GM21619 (cell line): ENCODE measurements around the gene SLC35C1.
"Not testable (repeated sequence)": the region's sequence is repeated elsewhere in the genome, so short reads cannot be mapped to it uniquely, and the experiment has no call there.

Experiments
- ATAC-seq: cut with Tn5 transposase; IDR thresholded peaks from one replicate; pipeline ENCODE4 v1.9.1; 2021; ENCODE audit not compliant: unreplicated experiment

Gene SLC35C1

GRCh38 chr11:45786272-45786671, 18.7 kb upstream of the SLC35C1 start:
- ATAC-seq: no peak

- ATAC-seq: no peak
Observed at GRCh38 chr11:45788887-45789286, 16.1 kb upstream of the SLC35C1 start.

DNA sequence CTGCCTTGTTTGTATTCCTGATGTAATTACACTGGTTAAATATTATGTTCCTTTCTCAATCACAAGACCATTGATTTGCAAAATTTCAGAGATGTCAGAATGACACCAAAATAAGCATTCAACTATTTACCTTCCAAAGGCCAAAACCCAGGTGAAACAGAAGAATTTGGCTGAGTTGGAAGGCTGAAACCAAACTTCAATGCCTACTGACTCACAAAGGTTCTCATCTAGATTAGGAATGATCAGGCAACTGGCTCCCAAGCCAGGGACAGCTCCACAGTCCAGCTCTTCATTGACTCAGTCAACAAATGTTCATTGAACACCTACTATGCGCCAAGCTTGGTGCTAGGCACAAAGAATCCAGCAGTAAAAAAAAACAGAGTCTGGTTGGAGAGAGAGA, 13.4 kb upstream of the SLC35C1 start:
- no peak for ATAC-seq

DNA sequence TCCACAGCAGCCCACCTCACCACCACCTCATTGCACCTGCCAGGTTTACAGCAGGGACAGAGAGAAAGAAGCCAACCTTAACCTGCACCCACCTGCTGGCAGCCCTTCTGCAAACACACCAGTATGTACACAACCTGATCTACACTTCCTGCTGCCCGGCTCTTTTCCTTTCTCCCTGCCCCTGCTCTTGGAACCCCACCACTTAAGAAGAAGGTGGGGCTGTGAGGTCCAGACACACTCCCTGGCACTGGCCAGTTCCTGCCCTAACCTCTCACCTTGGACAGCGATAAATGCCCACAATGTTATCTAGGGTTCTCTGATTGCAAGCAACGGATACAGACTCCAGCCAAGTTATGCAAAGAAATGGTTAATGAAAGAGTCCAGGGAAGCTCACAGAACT, 10.8 kb upstream of the SLC35C1 start:
- no peak for ATAC-seq

DNA sequence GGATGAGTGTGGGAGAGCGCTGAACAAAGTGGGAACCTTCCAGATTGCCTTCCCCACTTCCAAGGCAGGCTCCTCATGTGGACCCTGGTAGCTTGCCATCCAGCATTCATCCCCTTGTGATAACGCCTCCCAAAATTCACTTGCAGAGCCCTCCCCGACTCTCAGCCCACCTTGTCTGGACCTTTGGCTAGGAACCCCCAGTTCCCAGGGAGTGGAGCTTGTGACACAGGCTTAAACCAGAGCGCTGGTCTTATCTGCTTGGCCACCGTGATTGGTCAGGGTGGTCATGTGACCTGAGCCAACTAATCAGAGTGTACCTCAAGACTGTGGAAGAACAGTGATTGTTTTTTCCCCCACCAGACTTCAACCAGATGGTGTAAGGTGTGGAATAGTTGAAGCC, 9.6 kb upstream of the SLC35C1 start:
- no peak for ATAC-seq

GRCh38 chr11:45796461-45796861, 8.5 kb upstream of the SLC35C1 start:
- no peak for ATAC-seq

- no peak for ATAC-seq
Observed at GRCh38 chr11:45798793-45799441, 6.0 kb upstream of the SLC35C1 start.

DNA sequence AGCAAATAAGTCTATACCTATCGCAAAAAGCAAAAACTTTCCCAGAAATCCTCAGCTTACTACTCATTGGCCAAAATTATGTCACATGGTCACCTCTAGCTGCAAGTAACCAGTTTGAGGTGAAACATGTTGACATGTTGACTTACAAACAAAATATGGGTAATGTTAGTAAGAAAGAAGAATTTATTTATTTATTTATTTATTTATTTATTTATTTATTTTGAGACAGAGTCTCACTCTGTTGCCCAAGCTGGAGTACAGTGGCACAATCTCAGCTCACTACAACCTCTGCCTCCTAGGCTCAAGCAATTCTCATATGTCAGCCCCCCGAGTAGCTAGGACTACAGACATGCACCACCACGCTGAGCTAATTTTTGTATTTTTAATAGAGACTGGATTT, 5.4 kb upstream of the SLC35C1 start:
- no peak for ATAC-seq

DNA sequence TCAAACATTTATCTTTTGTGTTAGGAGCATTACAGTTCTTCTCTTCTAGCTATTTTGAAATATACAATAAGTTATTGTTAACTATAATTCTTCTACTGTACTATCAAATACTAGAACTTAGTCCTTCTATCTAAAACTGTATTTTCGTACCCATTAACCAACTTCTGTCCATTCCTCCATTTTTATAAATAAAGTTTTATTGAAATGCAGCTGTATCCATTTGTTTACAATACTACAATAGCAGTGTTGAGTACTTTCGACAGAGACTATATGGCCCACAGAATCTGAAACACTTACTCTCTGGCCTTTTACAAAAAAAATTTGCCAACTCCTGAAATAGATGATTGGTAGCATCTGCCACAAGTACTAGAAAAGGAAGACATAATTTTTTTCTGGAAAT, 4.7 kb upstream of the SLC35C1 start:
- no peak for ATAC-seq

- ATAC-seq: no peak
Observed at GRCh38 chr11:45801723-45802315, 3.1 kb upstream of the SLC35C1 start.

GRCh38 chr11:45802531-45803317, 2.2 kb upstream of the SLC35C1 start:
- no peak for ATAC-seq

GRCh38 chr11:45803971-45804760, 783 bp upstream of the SLC35C1 start:
- peak; percentile 28 for ATAC-seq

GRCh38 chr11:45805305-45806071, 539 bp downstream of the SLC35C1 start:
- ATAC-seq: peak; percentile 20

DNA sequence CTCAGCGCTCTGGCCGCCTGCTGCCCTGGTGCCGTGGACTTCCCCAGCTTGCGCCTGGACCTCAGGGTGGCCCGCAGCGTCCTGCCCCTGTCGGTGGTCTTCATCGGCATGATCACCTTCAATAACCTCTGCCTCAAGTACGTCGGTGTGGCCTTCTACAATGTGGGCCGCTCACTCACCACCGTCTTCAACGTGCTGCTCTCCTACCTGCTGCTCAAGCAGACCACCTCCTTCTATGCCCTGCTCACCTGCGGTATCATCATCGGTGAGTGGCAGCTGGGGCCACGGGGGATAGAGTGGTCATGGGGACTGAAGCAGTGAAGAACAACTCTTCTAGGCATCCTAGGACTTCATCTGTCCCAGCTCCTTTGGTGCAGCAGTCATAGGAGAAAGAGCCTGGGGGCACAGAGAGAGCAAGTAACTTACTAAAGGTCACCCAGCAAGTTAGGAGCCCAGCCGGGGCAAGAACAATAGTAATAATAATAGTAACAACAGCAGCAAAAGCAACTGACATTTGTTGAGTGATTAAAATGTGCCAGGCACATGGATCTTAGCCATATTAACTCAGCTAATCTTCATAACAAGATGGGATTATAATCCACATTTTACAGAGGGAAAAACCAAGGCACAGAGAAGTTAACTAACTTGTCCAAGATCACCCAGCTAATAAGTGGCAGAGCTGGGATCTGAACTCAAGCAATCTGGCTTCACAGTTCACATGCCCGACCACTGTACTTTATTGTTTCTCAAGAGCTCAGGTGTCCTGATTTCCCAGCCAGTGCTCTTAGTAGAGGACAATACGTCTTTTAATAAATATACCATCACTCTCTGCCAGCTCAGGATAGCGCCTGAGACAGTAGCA, 1.4 kb downstream of the SLC35C1 start:
- no peak for ATAC-seq

DNA sequence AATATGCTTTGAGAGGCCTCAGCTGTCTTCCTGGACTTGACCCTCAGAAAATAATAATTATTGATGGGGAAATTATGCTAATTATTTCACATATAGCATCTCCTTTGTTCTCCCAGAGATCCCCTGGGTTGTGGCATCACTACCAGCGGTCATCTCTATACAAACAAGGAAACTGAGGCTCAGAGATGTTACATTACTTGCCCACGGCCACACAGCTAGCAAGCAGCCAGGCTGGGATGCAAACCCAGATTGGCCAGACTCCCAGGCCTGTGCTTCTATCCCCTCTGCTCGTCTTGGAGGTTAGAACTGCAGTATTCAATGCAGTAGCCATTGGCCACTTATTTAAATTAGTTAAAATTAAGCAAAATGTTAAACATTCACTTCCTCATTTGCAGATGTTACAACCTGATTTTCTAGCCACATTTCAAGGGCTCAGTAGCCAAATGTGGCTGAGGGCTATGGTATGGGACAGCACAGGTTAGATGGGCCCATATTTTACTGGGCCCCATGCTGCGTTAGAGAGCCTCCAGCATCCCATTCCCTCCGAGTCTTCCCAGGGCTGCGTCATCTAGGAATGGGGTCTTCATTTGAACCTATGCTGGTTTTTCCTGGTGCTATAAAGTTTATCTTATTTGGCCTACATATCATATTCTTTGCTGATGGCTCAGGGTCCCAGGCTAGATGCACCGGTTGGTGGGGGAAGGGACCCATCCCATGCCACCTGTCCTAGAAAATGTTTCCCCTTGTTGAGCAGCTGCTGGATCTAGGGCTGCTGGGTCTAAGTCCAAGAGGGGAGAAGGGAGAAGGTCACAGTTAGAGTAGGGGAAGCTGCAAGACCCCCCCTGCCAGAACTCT, 2.2 kb downstream of the SLC35C1 start:
- ATAC-seq: no peak

- ATAC-seq: no peak
Observed at GRCh38 chr11:45807792-45808238, 2.9 kb downstream of the SLC35C1 start.

DNA sequence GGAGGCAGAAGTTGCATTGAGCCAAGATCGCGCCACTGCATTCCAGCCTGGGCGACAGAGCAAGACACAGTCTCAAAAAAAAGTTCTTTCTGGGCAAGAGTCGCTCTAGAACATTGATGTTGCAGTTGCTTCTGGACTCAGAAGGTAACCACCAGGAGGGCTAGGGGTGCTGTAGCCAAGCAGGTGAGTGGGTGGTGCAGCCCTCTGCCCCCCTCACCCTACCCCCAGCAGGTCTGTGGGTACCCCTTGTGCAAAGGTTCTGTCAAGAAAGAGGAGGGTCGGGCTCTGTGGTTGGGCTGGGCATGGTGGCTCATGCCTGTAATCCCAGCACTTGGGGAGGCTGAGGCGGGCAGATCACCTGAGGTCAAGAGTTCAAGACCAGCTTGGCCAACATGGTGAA, 3.5 kb downstream of the SLC35C1 start:
- ATAC-seq: not testable (repeated sequence)

GRCh38 chr11:45809456-45810395, 4.8 kb downstream of the SLC35C1 start:
- ATAC-seq: no peak
